Measurements from ENCODE around the gene ARHGEF4.
"Not testable (repeated sequence)": the region's sequence is repeated elsewhere in the genome, so short reads cannot be mapped to it uniquely, and the experiment has no call there.

ARHGEF4 gene

GRCh38 chr2:131067465-131068125, 230.9 kb downstream of the ARHGEF4 start:
- no peak overlapping the region for H3K4me3 ChIP-seq (ENCODE audit: low read depth, low read length)

GRCh38 chr2:131068172-131068571, 231.5 kb downstream of the ARHGEF4 start:
- not testable (repeated sequence) for H3K4me3 ChIP-seq (ENCODE audit: low read depth, low read length)

GRCh38 chr2:131075578-131075977, 238.9 kb downstream of the ARHGEF4 start:
- H3K4me3 ChIP-seq (ENCODE audit: low read depth, low read length): not testable (repeated sequence)

GRCh38 chr2:131076707-131077106, 240.0 kb downstream of the ARHGEF4 start:
- H3K4me3 ChIP-seq (ENCODE audit: low read depth, low read length): no peak overlapping the region

DNA sequence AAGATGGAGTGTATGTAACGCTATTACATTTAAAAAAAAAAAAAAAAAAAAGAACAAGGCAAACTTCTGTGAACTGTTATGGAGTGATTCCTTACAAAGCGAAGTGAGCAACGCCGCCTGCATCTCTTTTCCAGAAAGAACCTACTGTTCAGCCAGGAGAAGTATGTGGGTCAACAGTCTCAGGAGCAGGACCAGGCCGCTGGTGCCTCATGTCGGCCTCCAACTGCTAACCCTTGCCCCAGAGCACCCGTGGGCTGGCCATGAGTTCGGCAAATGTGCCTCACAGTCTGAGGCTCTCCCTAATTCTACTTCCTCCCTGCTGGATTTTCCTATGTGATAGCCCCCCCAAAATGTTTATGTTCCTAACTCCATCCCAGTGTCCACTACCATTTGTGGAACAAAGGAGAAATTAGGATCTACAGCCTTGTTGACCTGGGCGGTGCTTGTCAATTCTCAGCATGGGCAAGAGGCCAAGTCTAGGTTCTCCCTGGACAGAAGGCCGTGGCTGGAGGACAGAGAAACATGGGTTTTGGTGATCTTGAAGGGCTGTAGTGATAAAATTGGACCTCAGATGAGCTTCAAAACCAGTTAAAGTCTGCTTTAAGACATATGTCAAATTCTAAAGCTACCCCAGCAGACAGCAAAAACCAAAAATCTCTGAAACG, 240.6 kb downstream of the ARHGEF4 start:
- no peak overlapping the region for H3K4me3 ChIP-seq (ENCODE audit: low read depth, low read length)

DNA sequence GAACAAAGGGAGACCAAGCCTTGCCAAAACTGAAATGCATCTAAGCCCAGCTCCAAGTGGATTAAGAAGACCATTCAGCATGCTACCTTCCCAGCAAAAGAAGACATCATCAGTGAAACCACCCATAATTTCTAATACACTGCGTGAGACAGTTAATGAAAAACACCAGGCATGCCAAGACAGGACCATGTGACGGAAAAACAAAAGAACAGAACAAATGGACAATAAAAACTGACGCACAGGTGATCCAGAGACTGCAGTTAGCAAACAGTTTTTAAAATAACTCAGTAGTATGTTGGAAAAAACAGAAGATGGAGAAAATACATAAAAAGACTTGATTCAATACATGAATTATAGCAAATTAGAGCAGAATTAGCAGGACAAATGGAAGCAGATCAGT, 241.3 kb downstream of the ARHGEF4 start:
- H3K4me3 ChIP-seq (ENCODE audit: low read depth, low read length): no peak overlapping the region

- H3K4me3 ChIP-seq (ENCODE audit: low read depth, low read length): not testable (repeated sequence)
These were observed 243.2 kb downstream of the ARHGEF4 start for GRCh38 chr2:131079931-131080330.

- H3K4me3 ChIP-seq (ENCODE audit: low read depth, low read length): no peak overlapping the region
These were observed 244.5 kb downstream of the ARHGEF4 start for GRCh38 chr2:131081190-131081589.

DNA sequence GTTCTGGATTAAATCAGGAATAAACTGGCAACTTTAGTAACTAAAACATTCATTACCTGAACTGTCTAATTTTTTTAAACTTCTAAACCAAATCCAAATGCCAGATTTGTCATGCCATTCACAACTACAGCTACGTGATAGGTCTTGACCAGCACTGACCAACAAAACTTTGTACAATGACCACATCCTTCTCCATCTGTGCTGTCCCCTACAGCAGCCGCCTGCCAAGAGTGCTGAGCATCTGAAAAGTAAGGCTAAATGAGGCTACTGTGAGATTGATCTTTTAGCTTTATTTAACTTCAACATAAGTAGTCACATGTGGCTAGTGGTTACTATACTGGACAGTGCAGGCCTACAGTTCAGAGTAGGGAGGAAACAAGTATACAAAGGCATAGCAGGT, 248.9 kb downstream of the ARHGEF4 start:
- no peak overlapping the region for H3K4me3 ChIP-seq (ENCODE audit: low read depth, low read length)

GRCh38 chr2:131092458-131093005, 255.8 kb downstream of the ARHGEF4 start:
- H3K4me3 ChIP-seq (ENCODE audit: low read depth, low read length): peak overlapping the region; percentile 90

DNA sequence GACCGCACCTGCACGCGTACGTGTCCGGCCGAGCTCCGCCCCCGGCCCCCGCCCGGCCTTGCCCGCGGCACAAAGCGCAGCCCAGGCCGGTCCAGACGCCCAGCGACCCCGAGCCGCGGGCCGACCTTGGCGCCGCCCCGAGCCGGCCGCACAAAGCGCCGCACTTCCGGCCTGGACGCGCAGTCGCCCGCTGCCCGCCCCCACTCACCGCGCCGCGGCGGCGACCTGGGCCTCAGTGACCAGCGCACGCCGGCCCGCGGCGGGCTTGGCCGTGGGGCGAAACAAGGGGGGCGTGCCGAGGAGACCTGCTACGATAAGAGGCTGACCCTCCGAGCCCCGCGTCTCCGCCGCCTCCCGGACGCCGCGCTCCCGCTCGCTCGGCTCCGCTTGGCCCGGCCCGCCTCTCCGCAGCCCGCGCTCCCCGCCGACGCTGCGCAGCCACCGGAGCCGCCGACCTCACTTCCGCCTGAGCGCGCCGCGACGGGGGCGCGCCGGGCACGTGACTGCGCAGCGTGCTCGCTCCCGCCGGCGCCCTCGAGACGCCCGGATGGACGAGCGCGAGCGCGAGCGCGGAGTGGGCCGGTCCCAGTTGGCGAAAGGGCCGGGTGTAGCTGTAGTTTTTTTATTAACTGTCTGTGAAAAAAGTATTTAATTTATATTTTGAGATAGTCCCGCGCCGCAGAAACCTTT, 256.4 kb downstream of the ARHGEF4 start, which contains the start of gene FAM168B:
Gene FAM168B (minus strand): TSS at position 455 of the 690 bp plus-strand sequence. CDS start 10,814 bp downstream, outside the sequence.
- peak within 1 kb of the TSS; percentile 90 for H3K4me3 ChIP-seq (ENCODE audit: low read depth, low read length)

GRCh38 chr2:131093696-131094462, 257.2 kb downstream of the ARHGEF4 start:
- peak overlapping the region; percentile 90 for H3K4me3 ChIP-seq (ENCODE audit: low read depth, low read length)

DNA sequence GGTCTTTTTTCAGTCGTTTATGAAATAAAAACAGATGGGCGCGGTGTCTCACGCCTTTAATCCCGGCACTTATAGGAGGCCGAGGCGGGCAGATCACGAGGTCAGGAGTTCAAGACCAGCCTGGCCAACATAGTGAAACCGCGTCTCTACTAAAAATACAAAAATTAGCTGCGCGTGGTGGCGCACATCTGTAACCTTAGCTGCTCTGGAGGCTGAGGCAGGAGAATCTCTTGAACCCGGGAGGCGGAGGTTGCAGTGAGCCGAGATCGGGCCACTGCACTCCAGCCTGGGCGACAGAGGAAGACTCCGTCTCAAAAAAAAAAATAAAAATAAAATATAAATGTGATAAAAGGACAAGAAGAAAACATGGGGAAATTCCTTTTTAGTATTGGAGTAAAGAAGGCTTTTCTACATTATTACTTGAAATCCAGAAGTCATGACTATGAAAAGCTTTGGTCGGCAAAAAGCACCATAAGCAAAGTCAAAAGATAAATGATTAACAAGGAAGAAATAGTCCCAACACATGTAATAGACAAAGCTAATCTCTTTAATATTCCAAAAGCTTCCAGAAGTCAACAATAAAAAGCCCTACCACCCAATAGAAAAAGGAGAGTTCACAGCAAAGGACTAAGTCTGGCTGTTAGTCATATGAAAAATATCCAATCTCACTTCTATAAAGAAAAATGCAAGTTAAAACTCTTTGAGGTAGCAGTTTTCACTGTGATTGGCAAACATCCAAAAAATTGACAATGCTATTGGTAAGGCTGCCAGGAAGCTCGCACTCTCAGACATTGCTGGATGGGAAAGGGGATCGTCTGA, 258.0 kb downstream of the ARHGEF4 start:
- H3K4me3 ChIP-seq (ENCODE audit: low read depth, low read length): no peak overlapping the region

Measured in iPS-11a (cell line).